Cardiac fibroblast (primary cell): ENCODE data around the gene C1QA.

Experiments
- DNase-seq, 2 donors: peaks; one replicate each; pipeline versions ENCODE4 v3.0.0 to v3.0.0-alpha.2; 2010; ENCODE audit warnings: low read depth in 2 of 2
- H3K4me3 ChIP-seq, 2 donors: replicated peaks in 1 of 2; 1 replicate in 1 of 2; 2 replicates in 1 of 2; pipeline ENCODE4 v1.5.1; 2011; ENCODE audit warnings: low read depth in 2 of 2, low read length in 2 of 2, mild to moderate bottlenecking in 2 of 2, moderate library complexity in 1 of 2
- CTCF ChIP-seq: IDR thresholded peaks from one replicate; pipeline ENCODE4 v1.5.1; 2011; ENCODE audit warnings: low read depth, mild to moderate bottlenecking, low read length, inconsistent platforms

Gene C1QA

DNA sequence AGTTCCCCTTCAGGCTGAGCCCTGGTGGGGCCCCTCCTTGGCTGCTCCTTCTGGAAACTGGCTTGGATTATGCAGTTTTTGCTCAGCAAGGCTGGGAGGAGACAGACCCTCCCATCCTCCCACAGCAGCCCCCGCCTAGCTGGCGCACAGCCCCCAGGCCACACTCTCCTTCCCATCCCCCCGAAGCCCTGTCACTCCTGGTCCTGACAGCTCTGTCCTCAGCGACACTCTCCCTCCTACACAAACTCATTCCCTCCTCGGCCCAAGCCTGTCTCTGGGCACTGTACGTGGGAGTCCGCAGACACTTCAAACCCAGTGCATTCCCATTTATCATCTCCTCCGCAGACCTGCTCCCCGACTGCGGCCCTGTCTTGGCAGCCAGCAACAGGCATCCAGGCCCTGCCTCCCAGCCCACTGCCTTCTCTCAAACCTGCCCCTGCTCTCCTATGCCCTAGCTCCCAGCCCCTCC, 49.2 kb downstream of the C1QA start:
- TF ChIP-seq CTCF: no peak
- peak in 1 of 2 donors; percentile 28 for DNase-seq
- H3K4me3 ChIP-seq: no peak overlapping the region

DNA sequence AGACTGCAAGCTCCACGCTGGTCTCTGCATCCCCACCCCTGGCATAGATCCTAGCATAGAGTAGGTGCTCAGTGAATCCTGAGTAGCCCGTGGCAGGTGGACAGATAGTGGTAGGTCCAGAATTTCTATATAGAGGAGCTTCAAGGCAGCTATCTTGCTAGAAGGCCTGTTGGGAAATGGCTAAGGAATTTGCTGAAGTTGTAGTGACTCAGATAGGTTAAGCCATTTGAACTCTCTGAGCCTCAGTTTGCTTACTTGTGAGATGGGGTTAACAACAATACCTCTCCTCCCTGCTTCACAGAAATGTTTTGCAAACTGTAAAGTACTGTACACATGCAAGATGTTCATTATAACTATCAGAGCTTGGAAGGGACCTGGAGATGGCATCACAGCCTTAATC, 50.8 kb downstream of the C1QA start:
- H3K4me3 ChIP-seq: no peak overlapping the region
- DNase-seq: no peak
- no peak for TF ChIP-seq CTCF

GRCh38 chr1:22688466-22688865, 52.0 kb downstream of the C1QA start:
- no peak for DNase-seq
- TF ChIP-seq CTCF: no peak
- no peak overlapping the region for H3K4me3 ChIP-seq
